D341Med (cell line): ENCODE results near the gene S100A5.

Source experiments
- DNase-seq: peaks from one replicate; pipeline ENCODE4 v3.0.0; 2012; ENCODE audit warnings: low spot score

S100A5 gene

DNA sequence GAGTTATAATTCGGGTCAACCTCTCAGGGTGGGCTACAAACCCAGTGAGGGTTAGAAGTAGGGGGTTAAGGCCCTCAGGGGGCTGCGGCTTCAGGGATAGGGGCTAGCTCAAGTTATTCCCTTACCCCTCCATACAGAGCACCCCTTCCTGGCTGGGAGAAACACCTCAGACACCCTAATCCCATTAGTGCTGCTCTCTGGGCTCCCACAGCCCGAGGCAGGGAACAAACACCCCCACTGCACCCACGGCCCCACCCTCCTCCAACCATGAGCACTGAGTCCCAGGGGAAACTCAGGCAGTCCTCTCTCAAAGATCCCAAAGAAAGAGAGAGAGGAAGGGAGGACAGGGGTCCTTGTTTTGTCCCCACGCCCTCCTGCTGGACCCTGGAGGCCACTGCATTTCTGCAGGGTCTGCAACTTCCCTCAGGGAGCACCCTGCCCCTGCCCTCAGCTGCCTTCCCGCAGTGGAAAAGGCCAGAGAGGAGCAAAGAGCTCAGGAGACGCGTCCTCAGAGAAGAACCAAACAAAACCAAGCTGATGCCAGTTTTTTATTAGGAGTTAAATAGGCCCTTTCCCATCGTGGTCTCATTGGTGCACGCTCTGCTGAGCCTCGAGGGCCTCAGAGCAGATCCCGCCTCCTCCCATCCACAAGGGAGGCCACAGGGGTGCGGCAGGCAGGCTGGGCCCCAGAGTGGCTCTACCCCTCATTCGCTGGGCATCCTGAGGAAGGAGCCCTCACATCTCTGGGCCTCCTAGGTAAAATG is 6.2 kb upstream of the S100A5 start:
- DNase-seq: no peak

DNA sequence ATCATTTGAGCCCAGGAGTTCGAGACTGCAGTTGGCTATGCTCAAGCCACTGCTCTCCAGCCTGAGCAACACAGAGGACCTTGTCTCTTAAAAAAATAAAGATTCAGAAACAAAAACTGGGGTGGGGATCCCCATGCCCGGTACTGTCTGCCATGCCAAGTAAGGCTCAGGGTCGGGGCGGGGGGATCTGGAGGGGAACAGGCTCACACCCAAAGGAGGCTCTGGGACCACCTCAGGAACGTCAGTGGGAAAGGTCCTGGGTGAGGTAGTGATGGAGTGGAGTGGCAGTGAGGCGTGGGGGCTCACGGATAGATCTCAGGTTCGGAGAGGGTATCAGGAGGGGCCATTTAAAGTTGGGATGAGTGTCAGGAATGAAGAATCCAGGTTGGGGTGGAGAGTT is 5.6 kb upstream of the S100A5 start:
- DNase-seq: no peak

DNA sequence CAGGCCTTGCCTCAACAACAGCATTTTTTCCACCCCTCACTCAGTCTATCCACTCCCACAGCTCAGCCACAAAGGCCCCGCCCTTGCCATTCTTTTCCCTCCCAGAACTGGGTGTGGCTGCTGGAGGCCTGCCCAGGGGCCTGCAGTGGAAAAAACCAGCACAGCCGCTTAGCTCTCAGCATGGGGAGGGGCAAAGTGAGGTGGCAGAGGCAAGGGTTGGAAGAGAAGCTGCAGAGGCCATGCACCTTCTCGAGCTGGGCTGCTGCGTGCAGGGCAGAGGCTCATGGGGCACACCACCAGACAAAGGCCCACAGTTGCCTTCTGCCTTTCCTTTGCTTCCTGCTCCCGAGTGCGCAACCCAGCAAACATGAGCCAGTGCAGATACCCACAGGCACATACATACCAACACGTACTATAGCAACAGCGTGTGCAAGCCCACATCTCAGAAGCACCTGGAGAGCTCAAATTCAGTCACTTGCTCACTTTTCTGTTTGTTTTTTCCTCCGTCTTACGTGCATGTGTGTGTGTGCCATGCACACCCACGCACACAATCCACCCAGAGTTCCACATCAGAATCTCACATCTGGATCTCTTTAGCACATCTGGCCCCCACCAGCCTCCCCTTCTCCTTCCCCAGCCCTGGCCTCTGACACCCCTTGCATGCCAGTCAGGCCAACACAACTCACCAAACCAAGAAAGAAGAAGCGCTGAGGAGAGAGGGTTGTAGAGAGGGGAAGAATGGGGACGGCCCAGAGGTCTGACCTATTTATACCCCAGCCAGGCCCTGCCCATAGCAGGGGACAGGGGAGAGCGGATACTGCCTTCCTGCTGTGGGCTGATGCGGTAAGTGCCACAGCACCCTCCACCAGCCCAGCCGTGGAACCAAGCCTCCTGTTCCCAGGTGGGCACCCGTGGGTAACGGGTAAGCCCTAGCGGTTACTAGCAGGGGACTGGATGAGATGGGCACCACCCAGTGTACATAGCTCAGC is 4.6 kb upstream of the S100A5 start, which contains the start of gene S100A4:
Gene S100A4 (minus strand): TSS at position 740 of the 989 bp plus-strand sequence. CDS start 1,012 bp downstream, outside the sequence.
- DNase-seq: peak; percentile 90

DNA sequence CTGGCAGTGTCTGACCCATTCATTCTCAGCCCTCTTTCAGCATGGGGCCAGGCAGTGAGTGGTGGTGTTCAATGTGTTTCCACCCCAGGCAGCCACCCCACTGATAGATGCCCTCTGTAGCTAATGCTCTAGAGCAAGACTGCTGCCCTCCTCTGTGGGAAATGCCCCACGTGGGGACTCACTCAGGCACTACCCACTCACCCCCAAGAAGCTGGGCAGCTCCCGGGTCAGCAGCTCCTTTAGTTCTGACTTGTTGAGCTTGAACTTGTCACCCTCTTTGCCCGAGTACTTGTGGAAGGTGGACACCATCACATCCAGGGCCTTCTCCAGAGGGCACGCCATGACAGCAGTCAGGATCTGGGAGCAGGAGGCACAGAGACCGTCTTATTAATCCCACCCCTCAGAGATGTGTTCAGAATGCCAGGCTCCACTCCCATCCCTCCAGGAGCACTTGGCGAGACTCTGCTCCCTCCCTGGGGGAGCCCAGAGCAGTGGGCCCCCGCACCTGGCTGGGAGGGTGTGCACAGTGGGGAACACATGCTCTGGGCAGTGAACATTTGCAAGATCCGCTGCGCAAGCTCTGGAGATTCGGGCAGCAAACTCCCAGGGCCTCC is 3.8 kb upstream of the S100A5 start:
- no peak for DNase-seq

DNA sequence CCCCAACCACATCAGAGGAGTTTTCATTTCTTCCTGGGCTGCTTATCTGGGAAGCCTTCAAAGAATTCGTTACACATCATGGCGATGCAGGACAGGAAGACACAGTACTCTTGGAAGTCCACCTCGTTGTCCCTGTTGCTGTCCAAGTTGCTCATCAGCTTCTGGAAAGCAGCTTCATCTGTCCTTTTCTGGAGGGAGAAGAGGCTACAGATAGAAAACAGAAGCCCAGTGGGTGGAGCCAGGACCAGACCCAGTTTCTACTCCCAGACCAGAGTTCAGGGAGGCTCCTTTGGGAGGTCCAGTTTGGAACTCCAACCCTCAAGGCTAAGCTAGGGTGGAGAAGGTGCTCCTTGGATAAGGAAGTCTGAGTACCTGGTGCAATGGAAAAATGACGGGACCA is 3.0 kb upstream of the S100A5 start:
- DNase-seq: no peak

DNA sequence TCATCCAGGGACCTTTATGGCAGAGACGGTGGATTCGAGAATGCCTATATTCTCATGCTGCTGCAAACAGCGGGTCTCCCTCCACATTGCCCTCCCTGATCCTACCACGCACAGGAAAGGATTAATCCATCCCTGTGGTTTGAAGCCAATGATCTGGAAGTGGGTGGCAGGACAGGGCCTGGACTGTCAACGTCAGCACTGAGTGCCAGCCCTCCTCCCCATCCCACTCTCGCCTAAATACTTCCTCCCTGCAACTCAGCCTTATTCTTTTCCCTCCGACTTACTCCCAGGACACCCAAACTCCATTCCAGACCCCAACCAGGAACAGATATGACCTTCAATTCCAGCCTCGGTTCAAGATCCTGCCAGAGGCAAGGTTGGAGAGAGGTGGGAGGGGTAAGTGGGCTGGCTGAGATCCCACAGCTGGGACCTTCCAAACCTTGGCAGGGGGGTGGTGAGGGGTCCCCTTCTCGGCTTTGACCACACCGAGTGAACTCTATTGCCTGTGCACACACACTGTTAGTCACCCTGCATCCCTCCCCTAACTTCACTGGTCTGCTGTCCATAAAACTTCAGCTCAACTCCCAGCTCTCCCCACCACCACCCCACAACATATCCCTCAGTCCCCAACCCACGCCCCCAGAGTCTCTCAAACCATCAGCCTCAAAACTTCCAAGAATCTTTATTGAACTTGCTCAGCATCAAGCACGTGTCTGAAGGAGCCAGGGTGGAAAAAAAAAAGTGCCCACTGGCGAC is 2.4 kb upstream of the S100A5 start:
- DNase-seq: no peak

DNA sequence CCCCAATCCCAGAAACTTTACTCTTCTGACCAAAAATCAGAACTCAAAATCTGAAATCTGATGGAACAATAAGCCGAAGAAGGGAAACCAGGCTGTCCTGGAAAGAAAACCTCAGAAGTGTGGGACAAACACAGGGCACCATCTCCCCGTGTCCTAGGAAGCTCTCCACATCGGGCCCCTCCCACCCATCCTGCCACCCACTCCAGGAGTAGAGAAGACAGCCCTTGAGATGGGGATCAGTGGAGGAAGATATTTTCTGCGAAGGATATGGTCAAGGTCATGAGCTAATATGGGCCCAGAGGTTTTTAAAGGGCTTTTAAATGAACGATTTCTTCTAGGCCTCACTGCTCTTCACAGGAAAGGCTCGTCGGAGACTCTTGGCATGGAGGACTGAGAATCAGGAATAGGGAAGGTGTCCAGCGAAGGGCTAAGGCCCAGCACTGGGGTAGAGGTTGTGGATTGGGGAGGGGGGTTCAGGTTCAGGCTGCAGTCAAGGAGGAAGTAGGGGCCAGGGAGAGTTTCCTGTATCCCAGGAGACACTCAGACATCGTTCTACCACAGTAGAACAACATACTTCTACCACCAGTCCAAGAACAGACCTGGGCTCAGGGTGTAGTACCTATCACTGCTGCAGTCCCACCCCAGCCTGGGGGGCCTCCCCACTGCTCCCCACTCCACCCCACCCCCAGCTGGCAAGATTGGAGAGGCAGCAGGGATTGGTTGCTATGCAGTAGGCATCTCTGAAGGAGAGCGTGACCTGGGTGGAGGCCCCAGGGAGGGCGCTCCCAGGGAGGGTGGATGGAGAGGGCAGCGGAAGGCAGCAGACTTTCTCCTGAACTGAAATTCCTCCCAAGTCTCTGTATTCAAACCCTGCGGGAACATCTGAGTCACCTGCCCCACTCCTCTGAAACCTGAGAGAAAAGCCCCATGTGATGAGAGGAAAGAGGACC is 1.2 kb upstream of the S100A5 start:
- DNase-seq: no peak

DNA sequence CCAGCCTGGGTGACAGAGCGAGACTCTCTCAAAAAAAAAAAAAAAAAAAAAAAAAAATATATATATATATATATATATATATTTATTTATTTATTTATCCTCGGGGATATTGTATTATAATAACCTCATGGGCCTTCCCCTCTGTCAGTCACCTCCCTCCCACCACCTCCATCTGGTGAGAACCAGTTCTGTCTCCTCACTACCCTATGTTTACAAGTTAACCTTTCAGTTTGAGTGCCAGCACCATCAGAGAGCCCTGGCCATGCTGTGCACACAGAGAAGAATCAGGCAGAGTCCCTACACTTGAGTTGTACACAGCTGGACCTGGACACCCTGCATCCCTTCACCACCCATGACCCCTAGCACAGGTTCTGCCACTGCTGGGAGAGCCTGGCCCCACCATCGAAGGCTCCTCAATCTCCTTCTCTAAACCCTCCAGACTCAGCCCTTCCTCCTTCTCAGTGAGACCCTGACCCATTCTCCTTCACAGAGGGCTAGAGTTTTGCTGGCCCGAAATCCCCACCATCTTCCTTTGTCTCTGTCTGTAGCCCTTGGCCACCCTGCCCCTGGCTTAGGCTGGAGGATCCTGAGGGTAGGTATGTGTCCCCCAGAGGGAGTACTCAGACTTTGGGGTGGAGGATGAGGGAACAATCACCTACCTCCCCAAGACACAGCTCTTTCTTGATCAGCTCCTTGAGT is 1.2 kb downstream of the S100A5 start:
- no peak for DNase-seq

DNA sequence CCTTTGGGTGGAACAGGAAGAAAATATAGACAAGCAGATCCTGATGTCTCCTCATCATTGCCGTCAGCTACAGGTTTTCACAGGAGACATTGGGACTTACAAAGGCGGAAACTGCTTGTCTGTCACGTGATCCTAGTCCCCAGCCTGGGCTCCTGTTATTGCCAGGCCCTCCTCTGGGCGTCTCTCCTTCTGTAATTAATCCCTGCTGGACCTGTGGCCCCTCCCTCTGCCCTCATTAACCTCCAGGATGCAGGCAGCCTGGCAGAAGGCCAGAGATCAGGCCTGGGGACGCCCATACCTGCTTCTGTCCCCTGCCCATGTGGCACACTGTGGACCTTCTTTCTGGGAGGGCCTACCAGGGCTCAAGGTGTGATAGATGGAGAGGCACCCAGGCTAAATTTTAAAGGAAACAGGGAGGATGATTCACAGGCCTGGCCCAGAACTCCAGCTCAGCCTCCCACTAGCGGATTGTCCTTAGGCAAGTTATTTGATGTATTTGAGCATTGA is 2.4 kb downstream of the S100A5 start:
- no peak for DNase-seq

DNA sequence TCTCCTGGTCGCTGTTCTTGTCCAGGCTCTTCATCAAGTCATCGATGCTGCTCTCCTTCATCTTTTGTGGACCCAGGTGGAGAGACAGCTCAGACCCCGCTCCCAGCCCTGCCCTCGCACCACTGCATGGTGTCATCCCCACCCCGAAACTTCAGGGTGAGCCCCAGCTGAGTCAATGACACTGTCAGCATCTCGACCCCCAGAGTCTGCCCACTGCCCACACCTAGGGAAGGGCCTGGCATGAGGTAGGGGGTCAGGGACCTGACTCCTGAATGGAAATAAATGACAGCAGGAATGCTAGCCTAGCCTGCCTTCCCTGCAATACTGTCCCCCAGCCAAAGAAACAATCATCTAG is 3.4 kb downstream of the S100A5 start:
- DNase-seq: peak; percentile 21

DNA sequence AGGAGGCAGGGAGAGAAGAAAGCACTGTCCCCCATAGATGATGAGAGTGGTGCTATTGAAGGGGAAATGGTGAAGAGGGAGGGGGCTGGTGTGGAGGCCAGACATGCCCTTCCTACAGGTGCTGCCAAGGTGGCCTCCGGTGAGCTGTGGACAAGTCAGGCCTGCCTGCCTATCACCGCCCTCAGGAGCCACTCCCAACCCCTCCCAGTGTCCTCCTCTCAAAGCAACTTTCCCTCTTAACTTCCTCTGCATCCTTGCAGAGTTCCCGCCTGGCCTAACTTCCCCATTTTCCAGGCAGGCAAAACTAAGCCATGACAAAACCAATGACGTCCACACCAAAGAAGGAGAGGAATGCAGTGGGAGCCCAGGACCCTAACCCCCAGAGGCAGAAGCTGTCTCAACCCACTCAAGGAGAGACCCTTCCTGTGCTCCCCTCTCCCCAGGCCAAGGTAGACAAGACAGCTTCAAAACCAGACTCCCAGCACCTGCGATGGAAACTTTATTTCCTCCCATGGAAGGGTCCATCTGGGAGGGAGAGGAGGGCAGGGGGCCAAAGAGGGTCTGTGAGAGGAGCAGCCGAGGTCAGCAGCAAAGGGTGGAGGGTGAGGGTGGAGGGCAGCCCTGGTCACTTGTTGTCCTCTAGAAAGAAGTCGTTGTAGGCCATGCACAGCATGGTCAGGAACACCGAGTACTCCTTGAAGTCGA is 3.9 kb downstream of the S100A5 start:
- peak; percentile 18 for DNase-seq

DNA sequence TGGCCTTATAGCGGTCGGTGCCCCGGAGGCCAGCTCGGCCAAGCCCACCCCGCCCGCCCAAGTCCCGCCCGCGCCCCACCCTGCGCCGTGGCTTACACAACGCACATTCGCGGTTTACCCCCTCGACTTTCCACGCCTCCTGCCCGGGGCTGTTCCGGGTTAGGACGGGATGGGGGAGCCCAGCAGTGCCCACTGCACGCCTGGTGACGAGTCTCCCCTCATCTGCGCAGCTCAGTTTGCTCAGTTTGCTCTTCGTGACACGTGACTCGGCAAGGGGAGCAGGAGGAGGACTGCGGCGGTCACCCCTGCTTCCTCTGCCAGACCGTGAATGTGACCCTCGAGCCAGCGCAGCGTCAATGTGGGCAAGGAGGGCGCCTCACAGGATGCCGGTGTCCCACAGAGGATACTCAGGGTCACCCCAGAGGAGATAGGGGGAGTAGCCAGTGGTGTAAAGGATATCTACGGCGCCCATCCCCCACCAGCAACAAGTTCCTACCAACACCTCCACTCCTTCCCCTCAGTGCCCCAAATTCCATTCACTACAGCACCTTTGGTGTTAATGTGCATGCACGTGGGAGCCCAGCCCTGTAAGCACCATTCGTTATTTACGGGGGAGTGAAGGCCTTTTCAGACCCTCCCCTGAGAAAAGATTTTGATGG is 4.6 kb downstream of the S100A5 start:
- DNase-seq: peak; percentile 30

DNA sequence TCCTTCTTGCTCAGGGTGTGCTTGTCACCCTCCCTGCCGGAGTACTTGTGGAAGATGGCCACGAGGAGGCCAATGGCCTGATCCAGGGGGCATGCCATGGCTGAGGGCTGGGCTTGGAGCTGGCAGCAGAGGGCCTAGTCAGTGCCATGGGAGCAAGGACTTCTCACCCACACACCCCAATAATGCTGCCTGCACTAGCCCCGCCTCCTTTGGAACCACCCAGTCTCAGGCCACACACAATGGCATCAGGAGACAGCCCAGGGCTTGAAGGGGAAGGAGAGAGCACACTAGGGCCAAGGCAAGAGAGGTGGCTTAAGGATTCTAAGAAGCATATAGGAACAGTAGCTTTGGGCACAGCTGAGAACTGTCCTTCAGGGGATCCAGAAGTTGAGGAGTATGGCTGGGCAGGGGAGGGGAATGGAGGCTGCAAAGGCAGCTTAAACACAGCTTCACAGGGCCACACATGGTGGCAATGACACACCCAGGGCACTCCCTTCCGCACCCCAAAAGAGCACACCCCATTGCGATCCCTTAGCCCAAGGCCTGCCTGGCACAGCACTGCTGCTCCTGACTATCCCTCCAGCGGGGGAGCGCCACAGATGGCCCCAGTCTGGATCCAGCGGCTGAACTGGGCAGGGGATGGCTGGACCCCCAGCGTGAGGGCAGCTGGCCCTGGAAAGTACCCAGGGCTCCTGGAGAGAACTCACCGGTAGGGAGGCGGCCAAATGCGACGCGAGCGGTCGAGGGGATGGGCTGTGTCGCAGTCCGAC is 5.3 kb downstream of the S100A5 start, which contains the start of gene S100A6:
Gene S100A6 (minus strand): TSS at position 750 of the 770 bp plus-strand sequence. CDS start 652 bp downstream, at position 98.
- no peak for DNase-seq

DNA sequence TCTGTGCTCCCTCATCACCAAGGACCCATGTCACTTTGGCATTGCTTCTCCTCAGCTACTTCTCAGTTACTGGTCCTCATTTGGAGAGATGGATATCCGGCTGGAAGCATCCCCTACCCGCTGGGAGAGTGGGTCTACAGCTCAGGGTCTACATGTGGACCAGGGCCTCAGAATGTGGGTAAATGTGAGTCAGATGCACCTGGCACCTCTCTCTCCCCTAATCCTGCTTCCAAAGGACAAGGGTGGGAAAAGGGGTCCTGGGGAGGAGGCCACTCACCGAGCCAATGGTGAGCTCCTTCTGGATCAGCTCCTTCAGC is 5.9 kb downstream of the S100A5 start:
- no peak for DNase-seq

DNA sequence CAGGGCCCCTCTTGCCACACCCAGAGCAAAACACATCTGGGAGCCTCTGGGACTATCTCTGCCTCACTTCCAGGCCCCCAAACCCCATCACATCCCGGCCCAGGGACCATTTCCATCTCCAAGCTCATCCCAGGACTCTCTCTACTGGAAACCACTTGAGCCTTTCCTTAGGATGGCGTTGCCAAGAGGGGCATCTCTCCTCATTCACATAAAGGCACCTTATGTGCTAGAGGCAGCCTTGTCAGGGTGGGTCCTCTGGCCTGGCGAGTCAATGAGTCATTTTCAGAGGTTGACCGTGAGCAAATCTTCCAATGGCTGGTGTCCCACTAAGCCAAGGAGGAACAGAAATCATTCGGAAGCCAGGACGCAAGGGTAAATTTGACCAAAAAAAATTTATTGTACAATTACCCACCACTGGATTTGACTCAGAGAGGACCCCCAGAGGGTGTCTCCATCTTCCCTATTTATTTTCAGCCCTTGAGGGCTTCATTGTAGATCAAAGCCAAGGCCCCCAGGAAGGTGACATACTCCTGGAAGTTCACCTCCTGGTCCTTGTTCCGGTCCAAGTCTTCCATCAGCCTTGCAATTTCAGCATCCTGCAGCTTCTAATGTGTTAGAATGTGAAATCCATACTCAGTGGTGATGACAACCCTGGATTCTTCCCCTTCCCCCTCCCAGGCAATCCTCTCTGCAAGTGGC is 6.4 kb downstream of the S100A5 start:
- no peak for DNase-seq

DNA sequence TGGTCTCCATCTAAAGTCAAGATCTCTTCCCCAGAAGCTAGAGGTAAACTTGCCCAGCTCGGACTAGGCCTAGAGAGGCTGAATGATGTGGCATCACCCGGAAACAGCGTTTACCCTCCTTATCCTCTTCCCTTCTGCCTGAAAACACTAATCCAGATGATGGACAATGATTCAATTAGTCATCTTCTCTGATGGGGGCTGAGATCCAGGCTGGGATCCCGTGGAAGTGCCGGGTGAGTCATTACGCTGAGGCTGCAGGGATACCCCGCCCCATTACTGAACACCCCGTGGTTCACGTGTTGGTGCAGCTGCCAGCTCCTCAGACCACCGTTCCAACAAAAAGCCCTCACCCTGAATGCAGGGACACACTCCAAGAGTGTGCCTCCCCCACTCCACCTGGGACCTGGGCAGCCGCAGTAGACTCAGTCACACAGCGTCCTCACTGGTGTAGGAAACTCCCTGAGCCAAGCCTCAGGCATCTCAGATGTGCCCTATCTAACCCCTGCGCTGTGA is 7.0 kb downstream of the S100A5 start:
- no peak for DNase-seq
